Activated CD4-positive, alpha-beta T cell treated with anti-CD3 and anti-CD28 coated beads for 48 hours (primary cell): ENCODE results near the gene PCDHB11.
A peak's percentile ranks its signal among the peaks of the same experiment; 100 is the strongest.
"Not testable (repeated sequence)": the region's sequence is repeated elsewhere in the genome, so short reads cannot be mapped to it uniquely, and the experiment has no call there.

Source experiments
- DNase-seq: peaks from one replicate; pipeline ENCODE4 v3.0.0-alpha.2; 2020

Gene PCDHB11

DNA sequence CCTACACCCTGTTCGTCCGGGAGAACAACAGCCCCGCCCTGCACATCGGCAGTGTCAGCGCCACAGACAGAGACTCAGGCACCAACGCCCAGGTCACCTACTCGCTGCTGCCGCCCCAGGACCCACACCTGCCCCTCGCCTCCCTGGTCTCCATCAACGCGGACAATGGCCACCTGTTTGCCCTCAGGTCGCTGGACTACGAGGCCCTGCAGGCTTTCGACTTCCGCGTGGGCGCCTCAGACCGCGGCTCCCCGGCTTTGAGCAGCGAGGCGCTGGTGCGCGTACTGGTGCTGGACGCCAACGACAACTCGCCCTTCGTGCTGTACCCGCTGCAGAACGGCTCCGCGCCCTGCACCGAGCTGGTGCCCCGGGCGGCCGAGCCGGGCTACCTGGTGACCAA, 10.7 kb upstream of the PCDHB11 start:
- DNase-seq, result not testable (repeated sequence)

DNA sequence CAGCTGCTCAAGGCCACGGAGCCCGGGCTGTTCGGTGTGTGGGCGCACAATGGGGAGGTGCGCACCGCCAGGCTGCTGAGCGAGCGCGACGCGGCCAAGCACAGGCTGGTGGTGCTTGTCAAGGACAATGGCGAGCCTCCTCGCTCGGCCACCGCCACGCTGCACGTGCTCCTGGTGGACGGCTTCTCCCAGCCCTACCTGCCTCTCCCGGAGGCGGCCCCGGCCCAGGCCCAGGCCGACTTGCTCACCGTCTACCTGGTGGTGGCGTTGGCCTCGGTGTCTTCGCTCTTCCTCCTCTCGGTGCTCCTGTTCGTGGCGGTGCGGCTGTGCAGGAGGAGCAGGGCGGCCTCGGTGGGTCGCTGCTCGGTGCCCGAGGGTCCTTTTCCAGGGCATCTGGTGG, 10.3 kb upstream of the PCDHB11 start:
- DNase-seq, result not testable (repeated sequence)

DNA sequence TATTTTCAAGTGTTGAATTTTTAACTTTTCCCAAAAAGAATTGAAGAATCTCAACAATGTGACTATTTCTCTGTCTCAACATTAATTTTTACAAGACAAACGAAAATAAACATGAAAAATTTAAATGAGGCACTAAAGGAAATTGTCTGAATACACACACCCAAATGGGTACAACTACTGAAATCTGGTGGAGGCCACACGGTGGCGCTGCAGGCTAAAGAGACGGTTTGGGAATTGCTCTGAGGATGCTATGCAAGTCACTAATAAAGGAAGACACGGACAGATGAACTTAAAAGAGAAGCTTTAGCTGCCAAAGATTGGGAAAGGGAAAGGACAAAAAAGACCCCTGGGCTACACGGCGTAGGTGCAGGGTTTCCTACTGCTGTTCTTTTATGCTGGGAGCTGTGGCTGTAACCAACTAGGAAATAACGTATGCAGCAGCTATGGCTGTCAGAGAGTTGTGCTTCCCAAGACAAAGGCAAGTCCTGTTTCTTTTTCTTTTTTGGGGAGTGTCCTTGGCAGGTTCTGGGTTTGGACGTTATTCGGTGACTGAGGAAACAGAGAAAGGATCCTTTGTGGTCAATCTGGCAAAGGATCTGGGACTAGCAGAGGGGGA, 7.2 kb upstream of the PCDHB11 start, which contains the start of gene PCDHB10:
TSS of gene PCDHB10 (plus strand) at position 244 of the 616 bp plus-strand sequence. CDS start at position 444, 200 bp downstream.
- peak; percentile 56 for DNase-seq

DNA sequence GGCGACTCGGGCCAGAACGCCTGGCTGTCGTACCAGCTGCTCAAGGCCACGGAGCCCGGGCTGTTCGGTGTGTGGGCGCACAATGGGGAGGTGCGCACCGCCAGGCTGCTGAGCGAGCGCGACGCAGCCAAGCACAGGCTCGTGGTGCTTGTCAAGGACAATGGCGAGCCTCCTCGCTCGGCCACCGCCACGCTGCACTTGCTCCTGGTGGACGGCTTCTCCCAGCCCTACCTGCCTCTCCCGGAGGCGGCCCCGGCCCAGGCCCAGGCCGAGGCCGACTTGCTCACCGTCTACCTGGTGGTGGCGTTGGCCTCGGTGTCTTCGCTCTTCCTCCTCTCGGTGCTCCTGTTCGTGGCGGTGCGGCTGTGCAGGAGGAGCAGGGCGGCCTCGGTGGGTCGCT, 5.1 kb upstream of the PCDHB11 start:
- not testable (repeated sequence) for DNase-seq

DNA sequence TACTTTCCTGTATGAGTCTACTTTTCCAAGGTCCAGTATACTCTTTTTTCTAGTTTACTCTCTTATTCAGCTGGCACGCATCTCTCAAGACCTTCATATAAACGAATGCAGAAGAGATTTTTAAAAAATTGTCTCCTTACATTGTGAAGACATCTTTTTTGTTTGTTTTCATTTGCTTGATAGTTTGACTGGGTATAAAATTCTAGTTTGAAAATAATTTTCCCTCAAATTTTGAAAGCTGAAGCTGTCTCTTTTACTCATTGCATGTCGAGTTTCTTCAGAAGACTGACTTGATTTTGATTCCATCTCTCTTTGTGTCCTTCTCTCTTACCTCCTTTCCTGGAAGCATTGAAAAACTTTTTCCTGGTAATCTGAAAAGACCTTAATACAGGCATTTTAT, 3.1 kb upstream of the PCDHB11 start:
- DNase-seq, result no peak

DNA sequence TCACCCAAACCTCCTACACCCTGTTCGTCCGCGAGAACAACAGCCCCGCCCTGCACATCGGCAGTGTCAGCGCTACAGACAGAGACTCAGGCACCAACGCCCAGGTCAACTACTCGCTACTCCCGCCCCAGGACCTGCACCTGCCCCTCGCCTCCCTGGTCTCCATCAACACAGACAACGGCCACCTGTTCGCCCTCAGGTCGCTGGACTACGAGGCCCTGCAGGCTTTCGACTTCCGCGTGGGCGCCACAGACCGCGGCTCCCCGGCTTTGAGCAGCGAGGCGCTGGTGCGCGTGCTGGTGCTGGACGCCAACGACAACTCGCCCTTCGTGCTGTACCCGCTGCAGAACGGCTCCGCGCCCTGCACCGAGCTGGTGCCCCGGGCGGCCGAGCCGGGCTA, 1.7 kb downstream of the PCDHB11 start:
- DNase-seq, result not testable (repeated sequence)

DNA sequence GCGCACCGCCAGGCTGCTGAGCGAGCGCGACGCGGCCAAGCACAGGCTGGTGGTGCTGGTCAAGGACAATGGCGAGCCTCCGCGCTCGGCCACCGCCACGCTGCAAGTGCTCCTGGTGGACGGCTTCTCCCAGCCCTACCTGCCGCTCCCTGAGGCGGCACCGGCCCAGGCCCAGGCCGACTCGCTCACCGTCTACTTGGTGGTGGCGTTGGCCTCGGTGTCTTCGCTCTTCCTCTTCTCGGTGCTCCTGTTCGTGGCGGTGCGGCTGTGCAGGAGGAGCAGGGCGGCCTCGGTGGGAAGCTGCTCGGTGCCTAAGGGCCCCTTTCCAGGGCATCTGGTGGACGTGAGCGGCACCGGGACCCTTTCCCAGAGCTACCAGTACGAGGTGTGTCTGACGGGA, 2.2 kb downstream of the PCDHB11 start:
- not testable (repeated sequence) for DNase-seq

DNA sequence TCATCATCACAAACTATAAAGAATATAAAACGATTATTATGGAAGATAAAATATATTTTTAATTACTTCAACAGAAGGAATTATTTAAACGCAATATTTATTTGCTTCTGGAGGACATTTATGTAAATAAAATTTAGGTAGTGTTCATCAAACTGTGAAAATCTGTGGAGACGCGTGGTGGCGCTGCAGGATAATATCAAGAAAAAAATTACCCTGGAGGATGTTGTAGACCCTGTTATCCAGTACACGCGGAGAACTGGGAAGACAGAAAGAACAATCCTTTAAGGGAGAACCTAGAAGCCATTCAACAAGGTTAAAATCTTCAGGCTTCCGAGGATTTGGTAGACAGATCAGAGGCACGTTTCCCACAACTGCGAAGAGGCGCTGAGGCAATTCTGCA, 9.1 kb downstream of the PCDHB11 start, which contains the start of gene PCDHB12:
TSS of gene PCDHB12 (plus strand) at position 242 of the 400 bp plus-strand sequence. CDS start 189 bp downstream, outside the sequence.
- no peak for DNase-seq

DNA sequence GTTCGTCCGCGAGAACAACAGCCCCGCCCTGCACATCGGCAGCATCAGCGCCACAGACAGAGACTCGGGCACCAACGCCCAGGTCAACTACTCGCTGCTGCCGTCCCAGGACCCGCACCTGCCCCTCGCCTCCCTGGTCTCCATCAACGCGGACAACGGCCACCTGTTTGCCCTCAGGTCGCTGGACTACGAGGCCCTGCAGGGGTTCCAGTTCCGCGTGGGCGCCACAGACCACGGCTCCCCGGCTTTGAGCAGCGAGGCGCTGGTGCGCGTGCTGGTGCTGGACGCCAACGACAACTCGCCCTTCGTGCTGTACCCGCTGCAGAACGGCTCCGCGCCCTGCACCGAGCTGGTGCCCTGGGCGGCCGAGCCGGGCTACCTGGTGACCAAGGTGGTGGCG, 10.9 kb downstream of the PCDHB11 start:
- DNase-seq, result not testable (repeated sequence)

DNA sequence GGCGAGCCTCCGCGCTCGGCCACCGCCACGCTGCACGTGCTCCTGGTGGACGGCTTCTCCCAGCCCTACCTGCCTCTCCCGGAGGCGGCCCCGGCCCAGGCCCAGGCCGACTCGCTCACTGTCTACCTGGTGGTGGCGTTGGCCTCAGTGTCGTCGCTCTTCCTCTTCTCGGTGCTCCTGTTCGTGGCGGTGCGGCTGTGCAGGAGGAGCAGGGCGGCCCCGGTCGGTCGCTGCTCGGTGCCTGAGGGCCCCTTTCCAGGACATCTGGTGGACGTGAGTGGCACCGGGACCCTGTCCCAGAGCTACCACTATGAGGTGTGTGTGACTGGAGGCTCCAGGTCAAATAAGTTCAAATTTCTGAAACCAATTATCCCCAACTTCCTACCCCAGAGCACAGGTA, 11.4 kb downstream of the PCDHB11 start:
- DNase-seq, result not testable (repeated sequence)

DNA sequence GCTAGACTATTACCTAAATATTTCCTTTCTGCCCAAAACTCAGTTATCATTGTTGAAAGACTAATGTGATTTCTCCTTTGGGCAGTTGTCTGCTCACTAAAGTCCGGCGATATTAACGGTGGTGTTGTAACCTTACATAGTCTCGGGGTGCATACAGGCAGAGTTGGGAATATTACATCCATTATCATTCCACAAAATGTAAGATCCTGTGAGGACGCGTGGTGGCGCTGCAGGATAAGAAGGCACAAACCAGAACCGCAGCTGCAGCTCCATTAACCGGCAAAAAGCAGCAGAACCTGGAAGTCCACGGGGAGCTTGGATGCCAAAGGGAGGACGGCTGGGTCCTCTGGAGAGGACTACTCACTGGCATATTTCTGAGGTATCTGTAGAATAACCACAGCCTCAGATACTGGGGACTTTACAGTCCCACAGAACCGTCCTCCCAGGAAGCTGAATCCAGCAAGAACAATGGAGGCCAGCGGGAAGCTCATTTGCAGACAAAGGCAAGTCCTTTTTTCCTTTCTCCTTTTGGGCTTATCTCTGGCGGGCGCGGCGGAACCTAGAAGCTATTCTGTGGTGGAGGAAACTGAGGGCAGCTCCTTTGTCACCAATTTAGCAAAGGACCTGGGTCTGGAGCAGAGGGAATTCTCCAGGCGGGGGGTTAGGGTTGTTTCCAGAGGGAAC, 14.4 kb downstream of the PCDHB11 start, which contains the start of gene PCDHB13:
TSS of gene PCDHB13 (plus strand) at position 264 of the 684 bp plus-strand sequence. CDS start at position 469, 205 bp downstream.
- DNase-seq, result peak; percentile 18

DNA sequence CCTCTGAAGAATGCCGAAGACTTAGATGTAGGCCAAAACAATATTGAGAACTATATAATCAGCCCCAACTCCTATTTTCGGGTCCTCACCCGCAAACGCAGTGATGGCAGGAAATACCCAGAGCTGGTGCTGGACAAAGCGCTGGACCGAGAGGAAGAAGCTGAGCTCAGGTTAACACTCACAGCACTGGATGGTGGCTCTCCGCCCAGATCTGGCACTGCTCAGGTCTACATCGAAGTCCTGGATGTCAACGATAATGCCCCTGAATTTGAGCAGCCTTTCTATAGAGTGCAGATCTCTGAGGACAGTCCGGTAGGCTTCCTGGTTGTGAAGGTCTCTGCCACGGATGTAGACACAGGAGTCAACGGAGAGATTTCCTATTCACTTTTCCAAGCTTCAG, 15.2 kb downstream of the PCDHB11 start:
- DNase-seq, result not testable (repeated sequence)

DNA sequence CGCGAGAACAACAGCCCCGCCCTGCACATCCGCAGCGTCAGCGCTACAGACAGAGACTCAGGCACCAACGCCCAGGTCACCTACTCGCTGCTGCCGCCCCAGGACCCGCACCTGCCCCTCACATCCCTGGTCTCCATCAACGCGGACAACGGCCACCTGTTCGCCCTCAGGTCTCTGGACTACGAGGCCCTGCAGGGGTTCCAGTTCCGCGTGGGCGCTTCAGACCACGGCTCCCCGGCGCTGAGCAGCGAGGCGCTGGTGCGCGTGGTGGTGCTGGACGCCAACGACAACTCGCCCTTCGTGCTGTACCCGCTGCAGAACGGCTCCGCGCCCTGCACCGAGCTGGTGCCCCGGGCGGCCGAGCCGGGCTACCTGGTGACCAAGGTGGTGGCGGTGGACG, 16.1 kb downstream of the PCDHB11 start:
- not testable (repeated sequence) for DNase-seq

DNA sequence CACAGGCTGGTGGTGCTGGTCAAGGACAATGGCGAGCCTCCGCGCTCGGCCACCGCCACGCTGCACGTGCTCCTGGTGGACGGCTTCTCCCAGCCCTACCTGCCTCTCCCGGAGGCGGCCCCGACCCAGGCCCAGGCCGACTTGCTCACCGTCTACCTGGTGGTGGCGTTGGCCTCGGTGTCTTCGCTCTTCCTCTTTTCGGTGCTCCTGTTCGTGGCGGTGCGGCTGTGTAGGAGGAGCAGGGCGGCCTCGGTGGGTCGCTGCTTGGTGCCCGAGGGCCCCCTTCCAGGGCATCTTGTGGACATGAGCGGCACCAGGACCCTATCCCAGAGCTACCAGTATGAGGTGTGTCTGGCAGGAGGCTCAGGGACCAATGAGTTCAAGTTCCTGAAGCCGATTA, 16.6 kb downstream of the PCDHB11 start:
- not testable (repeated sequence) for DNase-seq

DNA sequence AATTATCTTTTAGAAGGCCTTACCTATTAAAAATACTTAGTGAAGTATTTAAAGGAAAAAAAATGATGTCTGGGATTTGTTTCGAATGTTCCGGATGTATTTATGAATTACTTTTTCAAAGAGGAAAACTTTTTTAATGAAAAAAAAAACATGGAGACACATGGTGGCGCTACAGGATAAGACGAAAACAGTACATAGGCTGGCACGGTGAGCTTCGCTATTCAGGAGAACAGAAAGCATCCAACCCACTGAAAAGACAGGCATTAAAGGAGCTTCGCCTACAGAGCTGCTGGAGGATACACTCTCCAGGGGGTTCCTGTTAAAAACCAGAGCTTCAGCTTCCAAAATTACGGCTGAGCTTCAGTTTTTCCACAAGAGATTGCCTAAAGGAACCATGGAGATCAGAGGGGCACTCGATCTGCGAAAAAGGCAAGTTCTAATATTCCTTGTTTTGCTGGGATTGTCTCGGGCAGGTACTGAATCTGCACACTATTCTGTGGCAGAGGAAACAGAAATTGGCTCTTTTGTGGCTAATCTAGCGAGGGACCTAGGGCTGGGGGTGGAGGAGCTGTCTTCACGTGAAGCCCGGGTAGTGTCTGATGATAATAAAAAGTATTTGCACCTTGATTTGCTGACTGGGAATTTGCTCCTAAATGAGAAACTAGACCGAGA, 23.8 kb downstream of the PCDHB11 start, which contains the start of gene PCDHB14:
TSS of gene PCDHB14 (plus strand) at position 232 of the 672 bp plus-strand sequence. CDS start at position 395, 163 bp downstream.
- DNase-seq, result no peak

DNA sequence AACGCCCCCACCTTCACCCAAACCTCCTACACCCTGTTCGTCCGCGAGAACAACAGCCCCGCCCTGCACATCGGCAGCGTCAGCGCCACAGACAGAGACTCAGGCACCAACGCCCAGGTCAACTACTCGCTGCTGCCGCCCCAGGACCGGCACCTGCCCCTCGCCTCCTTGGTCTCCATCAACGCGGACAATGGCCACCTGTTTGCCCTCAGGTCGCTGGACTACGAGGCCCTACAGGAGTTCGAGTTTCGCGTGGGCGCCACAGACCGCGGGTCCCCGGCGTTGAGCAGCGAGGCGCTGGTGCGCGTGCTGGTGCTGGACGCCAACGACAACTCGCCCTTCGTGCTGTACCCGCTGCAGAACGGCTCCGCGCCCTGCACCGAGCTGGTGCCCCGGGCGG, 25.4 kb downstream of the PCDHB11 start:
- DNase-seq, result not testable (repeated sequence)

DNA sequence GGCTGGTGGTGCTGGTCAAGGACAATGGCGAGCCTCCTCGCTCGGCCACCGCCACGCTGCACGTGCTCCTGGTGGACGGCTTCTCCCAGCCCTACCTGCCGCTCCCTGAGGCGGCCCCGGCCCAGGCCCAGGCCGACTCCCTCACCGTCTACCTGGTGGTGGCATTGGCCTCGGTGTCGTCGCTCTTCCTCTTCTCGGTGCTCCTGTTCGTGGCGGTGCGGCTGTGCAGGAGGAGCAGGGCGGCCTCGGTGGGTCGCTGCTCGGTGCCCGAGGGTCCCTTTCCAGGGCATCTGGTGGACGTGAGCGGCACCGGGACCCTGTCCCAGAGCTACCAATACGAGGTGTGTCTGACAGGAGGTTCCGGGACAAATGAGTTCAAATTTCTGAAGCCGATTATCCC, 26.0 kb downstream of the PCDHB11 start:
- DNase-seq, result not testable (repeated sequence)

DNA sequence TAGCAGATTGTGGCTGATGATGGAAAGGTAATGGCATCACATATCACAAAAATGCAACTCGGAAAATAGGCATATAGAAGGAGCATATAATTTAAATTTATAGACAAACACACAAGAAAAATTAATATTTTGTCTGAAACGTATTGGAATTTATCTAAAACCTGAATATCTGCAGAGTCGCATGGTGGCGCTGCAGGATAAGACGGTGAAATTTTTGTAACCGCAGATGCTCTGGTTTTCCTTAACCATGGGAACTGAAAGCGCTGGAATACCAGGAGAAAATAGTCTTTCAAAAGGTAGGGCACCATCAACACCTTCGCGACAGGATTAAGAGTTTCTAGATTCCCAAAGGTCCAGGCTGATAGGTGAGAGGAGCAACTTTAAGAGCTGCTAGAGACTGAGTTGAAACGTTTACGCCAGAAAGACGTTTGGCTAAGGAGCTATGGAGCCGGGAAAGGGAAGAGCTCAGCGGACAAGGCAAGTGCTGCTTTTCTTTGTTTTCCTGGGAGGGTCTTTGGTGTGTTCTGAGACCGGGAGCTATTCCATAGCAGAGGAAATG, 34.8 kb downstream of the PCDHB11 start:
- no peak for DNase-seq

DNA sequence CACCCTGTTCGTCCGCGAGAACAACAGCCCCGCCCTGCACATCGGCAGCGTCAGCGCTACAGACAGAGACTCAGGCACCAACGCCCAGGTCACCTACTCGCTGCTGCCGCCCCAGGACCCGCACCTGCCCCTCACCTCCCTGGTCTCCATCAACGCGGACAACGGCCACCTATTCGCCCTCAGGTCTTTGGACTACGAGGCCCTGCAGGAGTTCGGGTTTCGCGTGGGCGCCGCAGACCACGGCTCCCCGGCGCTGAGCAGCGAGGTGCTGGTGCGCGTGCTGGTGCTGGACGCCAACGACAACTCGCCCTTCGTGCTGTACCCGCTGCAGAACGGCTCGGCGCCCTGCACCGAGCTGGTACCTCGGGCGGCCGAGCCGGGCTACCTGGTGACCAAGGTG, 36.5 kb downstream of the PCDHB11 start:
- DNase-seq, result not testable (repeated sequence)

DNA sequence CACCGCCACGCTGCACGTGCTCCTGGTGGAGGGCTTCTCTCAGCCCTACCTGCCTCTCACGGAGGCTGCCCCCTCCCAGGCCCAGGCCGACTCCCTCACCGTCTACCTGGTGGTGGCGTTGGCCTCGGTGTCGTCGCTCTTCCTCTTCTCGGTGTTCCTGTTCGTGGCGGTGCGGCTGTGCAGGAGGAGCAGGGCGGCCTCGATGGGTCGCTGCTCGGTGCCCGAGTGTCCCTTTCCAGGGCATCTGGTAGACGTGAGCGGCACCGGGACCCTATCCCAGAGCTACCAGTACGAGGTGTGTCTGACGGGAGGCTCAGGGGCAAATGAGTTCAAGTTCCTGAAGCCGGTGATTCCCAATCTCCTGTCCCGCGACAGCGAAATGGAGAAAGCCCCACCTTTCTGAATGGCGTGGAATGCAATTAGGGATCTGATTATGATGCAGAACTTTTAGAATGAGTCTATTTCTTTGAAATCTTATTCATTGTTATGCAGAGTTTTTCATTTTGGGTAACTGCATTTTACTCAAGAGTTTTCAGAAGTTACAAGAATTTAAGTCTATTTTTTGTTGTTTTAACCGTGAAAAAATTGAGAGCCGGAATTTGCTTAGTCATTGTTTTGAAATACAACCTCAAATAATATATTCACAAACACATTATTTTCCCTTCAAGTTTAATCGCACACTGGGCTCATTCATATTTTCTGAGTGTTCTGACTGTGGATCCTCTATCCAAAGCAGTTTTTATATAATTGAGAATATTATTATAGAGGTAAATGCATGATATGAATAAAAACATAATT, 37.3 kb downstream of the PCDHB11 start:
- DNase-seq, result no peak

DNA sequence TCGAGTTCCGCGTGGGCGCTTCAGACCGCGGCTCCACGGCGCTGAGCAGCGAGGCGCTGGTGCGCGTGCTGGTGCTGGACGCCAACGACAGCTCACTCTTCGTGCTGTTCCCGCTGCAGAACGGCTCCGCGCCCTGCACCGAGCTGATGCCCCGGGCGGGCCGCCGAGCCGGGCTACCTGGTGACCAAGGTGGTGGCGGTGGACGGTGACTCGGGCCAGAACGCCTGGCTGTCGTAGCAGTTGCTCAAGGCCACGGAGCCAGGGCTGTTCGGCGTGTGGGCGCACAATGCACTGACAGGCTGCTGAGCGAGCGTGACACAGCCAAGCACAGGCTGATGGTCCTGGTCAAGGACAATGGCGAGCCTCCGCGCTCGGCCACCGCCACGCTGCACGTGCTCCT, 42.1 kb downstream of the PCDHB11 start:
- DNase-seq, result no peak

DNA sequence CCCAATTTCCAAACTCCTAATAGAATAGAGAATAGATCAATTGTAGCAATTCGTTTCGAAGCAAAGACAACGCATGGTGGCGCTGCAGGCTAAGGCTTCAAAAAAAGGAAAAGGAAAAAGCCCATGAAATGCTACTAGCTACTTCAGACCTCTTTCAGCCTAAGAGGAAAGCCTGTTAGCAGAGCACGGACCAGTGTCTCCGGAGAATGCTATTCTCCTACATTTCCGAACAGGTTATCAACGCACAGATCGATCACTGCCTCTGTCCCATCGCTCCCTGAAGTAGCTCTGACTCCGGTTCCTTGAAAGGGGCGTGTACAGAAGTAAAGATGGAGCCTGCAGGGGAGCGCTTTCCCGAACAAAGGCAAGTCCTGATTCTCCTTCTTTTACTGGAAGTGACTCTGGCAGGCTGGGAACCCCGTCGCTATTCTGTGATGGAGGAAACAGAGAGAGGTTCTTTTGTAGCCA, 45.9 kb downstream of the PCDHB11 start, which contains the start of gene PCDHB15:
TSS of gene PCDHB15 (plus strand) at position 146 of the 468 bp plus-strand sequence. CDS start at position 330, 184 bp downstream.
- DNase-seq, result peak; percentile 14
